Testis (tissue), 3 donors: Measurements from ENCODE around the gene SERGEF. TPM values are rescaled to one million over a fixed set of nuclear protein-coding genes. Genes with fewer than 3 reads are reported as not detected.

ENCODE experiments used
- DNase-seq: peaks from one replicate; pipeline ENCODE4 v3.0.0-alpha.2; 2019
- H3K27ac ChIP-seq, 2 donors: fragments of 200-600 bp; sonication (generic); one replicate each; pipeline ENCODE4 v1.5.1; 2019
- H3K27me3 ChIP-seq: fragments of 200-600 bp; sonication (generic); one replicate; pipeline ENCODE4 v1.5.1; 2019
- H3K36me3 ChIP-seq: fragments of 200-600 bp; sonication (generic); one replicate; pipeline ENCODE4 v1.5.1; 2017; ENCODE audit warnings: low read depth; ENCODE audit errors: missing control alignments
- H3K4me1 ChIP-seq: fragments of 200-600 bp; sonication (generic); one replicate; pipeline ENCODE4 v1.5.1; 2019
- H3K4me3 ChIP-seq, 2 donors: fragments of 200-600 bp; sonication (generic); one replicate each; pipeline ENCODE4 v1.5.1; 2017 to 2019
- H3K9me3 ChIP-seq: fragments of 200-600 bp; sonication (generic); one replicate; pipeline ENCODE4 v1.5.1; 2017
- CTCF ChIP-seq, 3 experiments: fragments of 450-650 bp in 2 of 3; fragments of 200-600 bp in 1 of 3; sonication (generic) in 1 of 3; IDR thresholded peaks; one replicate each; pipeline ENCODE4 v1.5.1; 2016 to 2019; ENCODE audit warnings: antibody characterized with exemption in 3 of 3, mild to moderate bottlenecking in 2 of 3, moderate library complexity in 1 of 3
- POLR2A ChIP-seq: fragments of 450-650 bp; IDR thresholded peaks from one replicate; pipeline ENCODE4 v1.6.1; 2017; ENCODE audit warnings: antibody characterized with exemption, mild to moderate bottlenecking, moderate library complexity
- WGBS, 2 donors: methylation state at CpG; one replicate each; pipeline ENCODE4 v1.1.5; 2018; 5-methylcytosine and 5-hydroxymethylcytosine counted together
- intact Hi-C: fragments of 100-400 bp; cut with DNase I; formaldehyde crosslinking; loops from one replicate; pipeline ENCODE4 v1.15.1; 2023; ENCODE audit warnings: low total_unique reads
- polyA plus RNA-seq: library from polyadenylated mRNA; stranded (reverse); fragments of 350-450 nt; fragmentation: Illumina TruSeq; extraction: RNeasy Lipid Tissue Mini Kit (QIAGEN cat#74804); gene quantifications from one replicate; pipeline ENCODE4 v1.2.3, GENCODE V29; 2014; ENCODE audit warnings: low read depth, low replicate concordance; ENCODE audit not compliant: insufficient read depth
- total RNA-seq, 2 donors: library from RNA; depleted of rRNA; stranded (reverse); fragments of >200 nt; gene quantifications; one replicate each; pipeline ENCODE4 v1.2.3, GENCODE V29; 2016

Gene SERGEF
- total and polyA plus RNA-seq, 3 donors from 2014 or later = 12.5 to 37.5 (median 23.1) TPM

- WGBS, 2 donors = 55 to 67% methylated on average over 8 to 10 of the region's 10 CpGs
- no peaks in the 10 kb centered on the region for H3K27me3 ChIP-seq
- TF ChIP-seq CTCF (IDR thresholded peaks at IDR 0.05) = no peak
- TF ChIP-seq POLR2A = no peak
- DNase-seq = no peak
- H3K4me3 ChIP-seq = no peak overlapping the region
- intact Hi-C loops = loop anchor here (10.0 kb wide), 1 partner anchor 236 kb away; no protein-coding TSS in a partner anchor
- H3K4me1 ChIP-seq = peaks cover 3% of the 10 kb centered on the region
- no peaks in the 10 kb centered on the region for H3K9me3 ChIP-seq
- H3K36me3 ChIP-seq = no peaks in the 10 kb centered on the region
- H3K27ac ChIP-seq = no peak overlapping the region
Measured at GRCh38 chr11:17738151-17738973, 274.5 kb downstream of the SERGEF start.

Other genes starting within 250 kb of the SERGEF start
- 1 to 10 TPM; 1.7 to 1.9 TPM for gene TPH1, start 33.2 kb upstream of the SERGEF start, total RNA-seq
- 1.0 TPM for gene TPH1, start 33.2 kb upstream of the SERGEF start, polyA plus RNA-seq
- 10 to 100 TPM; 21.8 to 29.8 TPM for gene SAAL1, start 93.0 kb upstream of the SERGEF start, total RNA-seq
- gene SAAL1, start 93.0 kb upstream of the SERGEF start, polyA plus RNA-seq = 29.0 TPM
- gene MRGPRX3, start 119.5 kb upstream of the SERGEF start, total RNA-seq = not detected
- gene MRGPRX3, start 119.5 kb upstream of the SERGEF start, polyA plus RNA-seq = not detected
- gene MRGPRX4, start 159.8 kb upstream of the SERGEF start, total RNA-seq = not detected
- not detected for gene MRGPRX4, start 159.8 kb upstream of the SERGEF start, polyA plus RNA-seq
- gene SAA4, start 223.8 kb upstream of the SERGEF start, total RNA-seq = not detected
- gene SAA4, start 223.8 kb upstream of the SERGEF start, polyA plus RNA-seq = 0.84 TPM
- 1 to 10 TPM; 1.7 to 2.4 TPM for gene SAA2, start 235.6 kb upstream of the SERGEF start, total RNA-seq
- 2.1 TPM for gene SAA2, start 235.6 kb upstream of the SERGEF start, polyA plus RNA-seq